GM18520 (cell line): ENCODE results near the gene SPP2.

Experiments used
- ATAC-seq: cut with Tn5 transposase; IDR thresholded peaks from one replicate; pipeline ENCODE4 v1.9.1; 2021; ENCODE audit not compliant: unreplicated experiment

The SPP2 gene

DNA sequence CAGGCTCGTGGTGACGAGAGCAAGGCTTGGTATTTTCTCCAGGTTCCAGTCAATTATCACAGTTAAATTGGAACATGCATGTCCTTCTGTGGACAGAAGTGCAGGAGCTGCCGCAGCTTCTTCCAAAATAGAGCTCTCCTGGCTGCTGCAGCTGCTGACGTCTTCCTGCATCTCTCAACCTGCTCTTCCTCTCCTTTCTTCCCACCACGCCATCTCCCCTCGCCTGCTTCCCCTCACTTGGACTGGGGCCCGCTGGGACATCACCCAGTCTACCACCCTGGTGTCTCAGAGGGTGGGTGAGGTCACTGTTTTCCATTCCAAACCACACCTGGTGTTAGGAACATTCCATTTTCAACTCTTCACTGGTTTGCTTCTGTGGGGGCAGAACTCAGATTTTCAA is 41.4 kb downstream of the SPP2 start:
- no peak for ATAC-seq

DNA sequence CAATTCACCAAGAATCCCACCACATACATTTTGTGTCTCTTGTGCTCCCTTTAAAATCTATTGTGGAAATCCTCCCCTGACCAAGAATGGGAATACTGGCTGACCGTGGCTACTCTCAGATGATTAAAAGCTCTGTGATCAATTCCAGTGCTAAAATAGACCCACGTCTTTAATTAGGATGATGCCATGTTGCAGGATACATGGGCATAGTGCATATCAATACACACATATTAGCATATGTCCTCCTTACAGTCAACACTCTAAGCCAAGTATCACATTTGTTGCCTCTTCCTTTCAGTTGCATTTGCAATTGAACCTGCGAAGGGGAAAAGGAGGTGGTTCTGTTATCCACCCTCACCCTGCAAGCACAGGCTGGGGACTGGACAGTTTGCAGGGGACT is 41.8 kb downstream of the SPP2 start:
- no peak for ATAC-seq

DNA sequence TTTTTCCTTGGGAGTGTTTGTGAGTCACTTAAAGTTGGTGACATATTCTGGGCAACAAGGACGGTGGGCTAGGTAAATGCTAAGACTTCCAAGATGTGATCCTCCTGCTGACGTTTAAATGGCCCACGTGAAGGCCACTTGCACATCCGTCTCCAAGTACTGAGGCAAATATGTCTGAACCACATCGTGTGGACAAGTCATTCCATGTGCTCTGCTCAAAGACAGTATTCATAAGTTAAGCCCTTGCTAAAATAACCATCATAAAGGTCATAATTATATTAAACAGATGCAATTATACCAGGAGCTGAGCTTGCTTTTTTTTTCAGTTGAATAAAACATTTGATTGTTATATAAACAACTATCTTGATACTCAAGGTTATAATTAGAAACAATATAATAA is 44.8 kb downstream of the SPP2 start:
- ATAC-seq: no peak

DNA sequence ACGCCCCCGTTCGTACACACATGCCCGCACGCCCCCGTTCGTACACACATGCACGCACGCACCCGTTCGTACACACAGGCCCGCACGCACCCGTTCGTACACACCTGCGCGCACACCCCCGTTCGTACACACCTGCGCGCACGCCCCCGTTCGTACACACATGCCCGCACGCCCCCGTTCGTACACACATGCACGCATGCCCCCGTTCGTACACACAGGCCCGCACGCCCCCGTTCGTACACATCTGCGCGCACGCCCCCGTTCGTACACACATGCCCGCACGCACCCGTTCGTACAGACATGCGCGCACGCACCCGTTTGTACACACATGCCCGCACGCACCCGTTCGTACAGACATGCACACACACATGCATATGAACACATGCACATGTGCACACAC is 45.7 kb downstream of the SPP2 start:
- ATAC-seq: no peak

DNA sequence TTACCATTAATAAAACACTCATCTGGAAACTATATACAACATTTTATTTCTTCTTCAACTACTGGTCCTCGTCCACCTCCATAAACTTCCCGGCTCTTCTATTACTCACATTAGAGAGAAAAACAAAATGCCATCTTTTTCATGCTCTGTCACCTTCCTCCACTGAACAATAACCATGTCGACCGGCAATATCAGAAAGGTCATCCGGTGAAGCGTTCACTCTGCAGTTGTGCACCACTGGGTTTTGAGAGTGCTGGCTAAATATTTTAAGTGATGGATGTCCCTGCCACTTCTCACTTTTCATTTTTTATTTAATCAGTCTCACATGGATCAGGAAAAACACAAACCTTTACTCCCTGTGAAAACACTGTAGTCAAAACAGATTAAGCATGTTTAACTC is 48.2 kb downstream of the SPP2 start:
- ATAC-seq: no peak

DNA sequence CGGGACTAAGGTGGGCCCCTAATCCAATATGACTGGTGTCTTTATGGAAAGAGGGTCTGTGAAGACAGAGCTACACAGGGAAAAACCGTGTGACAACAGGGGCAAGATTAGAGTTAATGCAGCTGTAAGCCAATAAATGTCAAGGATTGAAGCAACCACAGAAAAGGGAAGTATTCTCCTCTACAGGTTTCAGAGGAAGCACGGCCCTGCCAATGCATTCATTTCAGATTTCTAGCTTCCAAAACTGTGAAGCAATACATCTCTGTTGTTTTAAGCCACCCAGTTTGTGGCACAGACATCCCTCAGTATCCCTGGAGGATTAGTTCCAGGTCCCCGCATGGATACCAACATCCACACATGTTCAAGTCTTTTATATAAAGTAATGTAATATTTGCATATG is 48.8 kb downstream of the SPP2 start:
- no peak for ATAC-seq

DNA sequence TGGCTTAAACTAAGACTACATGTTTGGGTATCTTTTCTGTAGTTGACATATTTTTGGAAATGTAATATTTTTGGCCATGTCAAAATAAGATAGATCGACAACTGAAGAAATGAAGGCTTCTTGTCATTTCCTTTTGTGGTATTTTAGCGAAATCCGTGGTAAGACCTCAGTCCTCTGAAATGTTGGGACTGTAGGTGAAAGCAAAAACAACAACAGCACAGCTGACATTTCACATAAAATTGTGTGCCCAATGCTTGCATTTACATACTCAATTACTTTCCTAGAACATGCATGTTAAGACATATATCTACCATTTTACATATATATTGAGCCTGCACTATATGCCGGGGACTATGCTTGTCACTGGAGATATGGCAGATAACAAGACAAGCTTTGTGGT is 50.2 kb downstream of the SPP2 start:
- ATAC-seq: no peak

DNA sequence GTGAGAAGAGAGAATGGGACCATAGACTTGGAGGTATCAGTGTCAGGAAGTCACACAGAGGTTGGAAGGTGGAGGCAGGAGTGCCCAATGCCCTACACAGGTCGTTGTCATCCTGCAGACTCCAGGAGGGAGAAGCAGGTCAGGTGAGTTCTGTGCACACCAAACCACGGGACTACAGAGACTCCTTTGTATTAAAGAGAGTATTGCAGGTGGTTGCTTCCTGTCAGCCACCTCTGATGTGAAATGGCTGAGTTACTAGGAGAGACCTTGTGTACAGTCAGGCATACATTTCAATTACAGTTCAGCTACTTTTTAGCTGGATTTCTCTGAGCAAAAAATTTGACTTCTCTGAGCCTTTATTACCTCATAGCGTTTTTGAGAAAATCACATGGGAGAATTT is 51.6 kb downstream of the SPP2 start:
- no peak for ATAC-seq

DNA sequence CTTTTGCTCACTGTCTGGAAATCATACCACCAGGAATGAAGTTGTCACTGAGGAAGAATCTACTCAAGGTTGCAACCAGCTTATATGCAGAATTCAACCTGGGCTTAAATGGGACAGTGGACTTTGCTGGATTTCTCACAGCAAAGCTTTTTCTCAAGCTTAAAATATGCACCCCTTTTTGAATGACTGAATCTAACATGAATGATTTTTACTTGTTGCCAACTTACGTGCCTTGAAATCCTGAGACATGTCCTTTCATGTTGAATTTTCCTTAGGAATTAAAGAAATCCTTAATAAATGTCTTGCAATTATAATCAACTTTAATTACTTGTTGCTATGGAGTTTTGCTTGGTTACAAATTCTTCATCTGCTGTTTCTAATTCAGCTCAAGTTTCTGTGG is 57.4 kb downstream of the SPP2 start:
- ATAC-seq: no peak

DNA sequence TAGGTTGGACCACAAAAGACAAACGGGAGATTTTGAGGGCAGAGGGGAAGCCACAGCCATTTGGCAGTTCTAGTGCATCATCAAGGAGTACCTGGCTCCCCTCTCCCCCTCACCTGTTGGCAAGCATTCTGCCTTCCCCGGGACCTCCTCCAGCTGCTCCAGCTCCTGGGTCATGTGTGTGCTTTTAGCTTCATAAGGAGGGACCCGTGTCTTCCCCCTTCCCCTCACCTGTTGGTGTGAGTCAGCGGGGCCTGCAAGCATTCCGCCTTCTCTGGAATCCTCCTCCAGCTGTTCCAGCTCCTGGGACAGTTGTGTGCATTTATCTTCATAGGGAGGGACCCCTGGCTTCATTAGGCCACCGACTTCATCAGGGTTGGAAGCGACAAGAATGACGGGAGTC is 58.8 kb downstream of the SPP2 start:
- no peak for ATAC-seq

DNA sequence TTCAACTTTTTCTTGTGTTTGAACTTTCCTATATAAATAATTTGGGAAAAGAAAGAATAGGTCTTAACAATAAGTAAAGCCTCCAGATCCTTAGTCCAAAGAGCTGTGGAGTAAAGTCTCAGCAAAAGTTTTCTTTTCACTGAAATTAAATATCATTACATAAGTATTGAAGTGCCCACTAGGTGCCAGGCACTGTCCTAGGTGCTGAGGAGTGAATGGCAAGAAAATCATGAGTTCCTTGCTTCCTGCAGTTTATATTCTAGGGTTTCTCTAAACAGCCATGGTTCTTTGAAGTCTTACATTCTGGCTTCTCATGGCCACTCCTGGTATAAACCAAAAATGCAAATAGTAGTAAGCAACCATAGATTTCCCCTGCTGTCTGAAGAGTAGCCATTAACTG is 59.7 kb downstream of the SPP2 start:
- no peak for ATAC-seq

DNA sequence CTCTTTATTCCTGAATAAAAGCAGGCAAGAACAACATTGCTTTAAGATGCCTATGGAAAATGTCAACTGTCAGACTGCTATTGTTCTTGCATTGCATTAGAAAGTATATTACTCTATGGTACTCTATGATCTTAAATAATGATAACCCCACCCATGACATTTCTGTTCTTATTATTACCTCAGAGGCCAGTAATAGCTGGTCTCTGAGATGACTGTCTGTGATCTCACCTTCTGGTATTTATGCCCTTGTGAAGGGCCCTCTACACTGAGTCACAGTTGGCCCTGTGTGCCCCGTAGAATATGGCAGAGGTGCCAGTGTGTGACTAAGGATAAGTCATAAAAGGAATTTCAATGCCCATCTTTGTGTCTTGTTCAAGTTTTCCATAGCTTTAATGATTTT is 61.0 kb downstream of the SPP2 start:
- no peak for ATAC-seq

DNA sequence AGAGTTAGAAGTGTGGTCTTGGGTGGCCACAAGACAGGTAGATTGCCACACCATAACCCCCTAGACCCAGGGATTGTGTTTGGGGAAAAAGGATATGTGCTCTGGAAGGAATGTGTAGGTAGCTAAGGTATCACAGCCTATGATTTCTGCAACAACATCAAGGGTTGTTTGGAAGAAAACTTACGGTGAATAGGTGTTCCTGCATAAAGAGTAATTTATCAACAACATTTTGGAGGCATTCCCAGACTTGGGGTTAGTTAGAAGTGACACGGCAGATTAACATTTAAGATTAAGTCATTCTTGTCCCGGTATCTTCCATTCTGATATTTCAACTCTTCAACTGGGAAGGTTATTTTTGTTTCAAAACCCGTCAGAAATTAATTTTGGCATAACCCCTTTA is 65.5 kb downstream of the SPP2 start:
- ATAC-seq: no peak

DNA sequence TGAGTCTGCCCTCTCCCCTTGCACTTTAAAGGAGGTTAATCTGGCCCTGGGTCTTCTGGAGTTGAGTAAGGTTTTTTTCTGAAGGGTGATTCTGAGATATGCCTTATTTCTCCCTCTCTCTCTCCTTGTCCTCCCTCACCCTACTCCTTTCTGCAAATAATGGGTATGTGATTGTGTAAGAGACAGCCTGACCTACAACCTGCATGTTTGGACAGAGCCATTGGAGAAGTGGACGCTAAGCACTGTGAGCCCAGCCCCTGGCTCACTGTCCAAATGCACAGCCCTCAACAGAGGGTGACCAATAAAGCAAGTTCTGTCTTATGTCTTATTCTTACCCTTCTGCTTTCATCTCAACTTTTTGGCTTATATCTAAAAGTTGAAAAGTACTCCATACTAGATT is 71.5 kb downstream of the SPP2 start:
- no peak for ATAC-seq

DNA sequence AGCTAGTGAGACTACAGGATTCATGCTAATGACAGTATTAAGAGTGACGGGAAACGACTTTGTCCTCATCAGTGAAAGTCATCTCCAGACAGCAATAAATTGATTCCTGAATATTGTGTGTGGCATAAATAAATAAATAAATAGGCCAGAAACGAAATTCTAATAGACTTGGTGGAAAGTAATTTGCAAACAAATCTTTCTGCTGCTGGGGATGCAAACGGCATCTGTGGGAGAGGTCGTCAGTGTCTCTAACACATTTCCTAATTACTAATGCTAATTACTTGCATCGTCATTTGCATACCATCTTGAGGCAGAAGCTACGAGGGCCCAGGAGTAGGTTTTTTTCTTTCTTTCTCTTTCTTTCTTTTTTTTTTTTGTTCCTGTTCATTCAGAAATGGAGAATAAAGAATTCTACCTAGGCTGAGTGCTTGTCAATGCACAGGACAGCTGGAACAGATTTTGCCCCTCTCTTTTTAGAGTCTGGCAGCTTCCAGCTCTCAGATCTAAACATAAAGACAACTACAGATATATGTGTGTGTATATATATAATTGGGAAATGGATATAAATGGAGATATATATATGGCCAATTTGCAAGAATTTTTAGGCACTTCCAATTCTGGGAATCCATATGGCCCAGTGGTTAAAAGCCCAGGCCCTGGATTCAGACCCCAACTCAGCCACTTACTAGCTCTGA is 75.1 kb downstream of the SPP2 start:
- no peak for ATAC-seq

DNA sequence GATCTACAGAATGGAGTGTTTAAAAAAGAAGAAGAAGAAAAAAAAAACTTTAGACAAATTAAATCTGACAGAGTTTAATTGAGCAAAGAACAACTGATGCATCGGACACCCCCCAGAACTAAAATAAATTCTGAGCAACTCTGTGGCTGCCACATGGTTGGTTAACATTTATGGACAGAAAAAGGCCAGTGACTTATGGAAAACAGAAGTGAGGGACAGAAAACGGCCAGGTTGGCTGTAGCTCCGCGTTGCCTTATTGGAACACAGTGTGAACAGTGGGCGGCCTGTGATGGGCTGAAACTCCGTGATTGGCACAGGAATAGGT is 75.6 kb downstream of the SPP2 start:
- ATAC-seq: no peak
